H9 (cell line): ENCODE data around the gene DLL3. TPM values are rescaled to one million over a fixed set of nuclear protein-coding genes. Genes with fewer than 3 reads are reported as not detected.

Source experiments
- DNase-seq: peaks from one replicate; pipeline ENCODE4 v3.0.0-alpha.2; 2017
- H2AFZ ChIP-seq: one replicate; pipeline ENCODE4 v1.6.1; 2013; ENCODE audit warnings: mild to moderate bottlenecking, low read length, control low read depth, moderate library complexity
- H2AK5ac ChIP-seq: 2 replicates; pipeline ENCODE4 v1.6.1; 2013; ENCODE audit warnings: low read length, control low read depth, mixed read lengths; ENCODE audit not compliant: insufficient read length
- H2BK120ac ChIP-seq: one replicate; pipeline ENCODE4 v1.6.1; 2013; ENCODE audit warnings: low read depth, mild to moderate bottlenecking, low read length, control low read depth, inconsistent platforms; ENCODE audit not compliant: poor library complexity, severe bottlenecking
- H2BK12ac ChIP-seq: 2 replicates; pipeline ENCODE4 v1.6.1; 2013; ENCODE audit warnings: low read length, control low read depth, mixed read lengths, low read depth; ENCODE audit not compliant: insufficient read length
- H2BK15ac ChIP-seq: 2 replicates; pipeline ENCODE4 v1.6.1; 2013; ENCODE audit warnings: low read depth, low read length, control low read depth
- H2BK20ac ChIP-seq: one replicate; pipeline ENCODE4 v1.6.1; 2013; ENCODE audit warnings: low read depth, mild to moderate bottlenecking, low read length, control low read depth, inconsistent platforms; ENCODE audit not compliant: poor library complexity, severe bottlenecking
- H2BK5ac ChIP-seq: 2 replicates; pipeline ENCODE4 v1.6.1; 2013; ENCODE audit warnings: low read length, control low read depth, mixed read lengths; ENCODE audit not compliant: insufficient read length
- H3K14ac ChIP-seq: 2 replicates; pipeline ENCODE4 v1.6.1; 2013; ENCODE audit warnings: low read length, control low read depth; ENCODE audit not compliant: insufficient read depth
- H3K18ac ChIP-seq: 2 replicates; pipeline ENCODE4 v1.6.1; 2013; ENCODE audit warnings: low read depth, mild to moderate bottlenecking, mixed read lengths, low read length, control low read depth; ENCODE audit not compliant: insufficient read length
- H3K23ac ChIP-seq: 2 replicates; pipeline ENCODE4 v1.6.1; 2013; ENCODE audit warnings: low read length, control low read depth, mixed read lengths, low read depth; ENCODE audit not compliant: insufficient read length
- H3K23me2 ChIP-seq: 2 replicates; pipeline ENCODE4 v1.6.1; 2013; ENCODE audit warnings: low read depth, mild to moderate bottlenecking, mixed read lengths, low read length, control low read depth; ENCODE audit not compliant: insufficient read length, poor library complexity, severe bottlenecking
- H3K27ac ChIP-seq: 2 replicates; pipeline ENCODE4 v1.5.1; 2013; ENCODE audit warnings: low read length, control low read depth, mixed read lengths, low read depth; ENCODE audit not compliant: insufficient read length
- H3K27me3 ChIP-seq: 2 replicates; pipeline ENCODE4 v1.6.1; 2013; ENCODE audit warnings: low read length, control low read depth, inconsistent platforms; ENCODE audit not compliant: insufficient read depth
- H3K4ac ChIP-seq: 2 replicates; pipeline ENCODE4 v1.6.1; 2013; ENCODE audit warnings: low read depth, mild to moderate bottlenecking, control low read depth, inconsistent platforms, low read length, moderate library complexity
- H3K4me1 ChIP-seq: 2 replicates; pipeline ENCODE4 v1.6.1; 2013; ENCODE audit warnings: low read length, control low read depth, inconsistent platforms; ENCODE audit not compliant: insufficient read depth
- H3K4me2 ChIP-seq: 2 replicates; pipeline ENCODE4 v1.6.1; 2013; ENCODE audit warnings: low read length, control low read depth, mixed read lengths; ENCODE audit not compliant: insufficient read length, insufficient read depth
- H3K56ac ChIP-seq: 2 replicates; pipeline ENCODE4 v1.6.1; 2013; ENCODE audit warnings: low read depth, mild to moderate bottlenecking, mixed read lengths, low read length, control low read depth; ENCODE audit not compliant: insufficient read length
- H3K79me1 ChIP-seq: 2 replicates; pipeline ENCODE4 v1.6.1; 2013; ENCODE audit warnings: low read depth, mild to moderate bottlenecking, moderate library complexity, low read length, control low read depth, inconsistent platforms; ENCODE audit not compliant: insufficient read depth, poor library complexity, severe bottlenecking
- H3K79me2 ChIP-seq: 2 replicates; pipeline ENCODE4 v1.6.1; 2013; ENCODE audit warnings: low read length, control low read depth, inconsistent platforms; ENCODE audit not compliant: insufficient read depth
- H3K9ac ChIP-seq: 2 replicates; pipeline ENCODE4 v1.6.1; 2013; ENCODE audit warnings: low read length, control low read depth, mixed read lengths; ENCODE audit not compliant: insufficient read length; ENCODE audit errors: extremely low read depth
- H3K9me3 ChIP-seq: one replicate; pipeline ENCODE4 v1.6.1; 2013; ENCODE audit warnings: low read depth, low read length, inconsistent platforms; ENCODE audit not compliant: control insufficient read depth
- H3T11ph ChIP-seq: one replicate; pipeline ENCODE4 v1.6.1; 2013; ENCODE audit warnings: mild to moderate bottlenecking, low read length, control low read depth, inconsistent platforms
- H4K20me1 ChIP-seq: one replicate; pipeline ENCODE4 v1.6.1; 2013; ENCODE audit not compliant: control insufficient read depth, insufficient read length, insufficient read depth
- H4K5ac ChIP-seq: 2 replicates; pipeline ENCODE4 v1.6.1; 2013; ENCODE audit warnings: low read depth, mild to moderate bottlenecking, mixed read lengths, low read length, control low read depth; ENCODE audit not compliant: insufficient read length
- H4K8ac ChIP-seq: replicated peaks from 2 replicates; pipeline ENCODE4 v1.6.1; 2013; ENCODE audit warnings: low read length, control low read depth, mixed read lengths, low read depth; ENCODE audit not compliant: insufficient read length
- H4K91ac ChIP-seq: 2 replicates; pipeline ENCODE4 v1.6.1; 2013; ENCODE audit warnings: low read depth, mild to moderate bottlenecking, moderate library complexity, mixed read lengths, low read length, control low read depth; ENCODE audit not compliant: insufficient read length
- H3K27ac Mint-ChIP-seq, 3 experiments: 2 replicates in 2 of 3; 3 replicates in 1 of 3; pipeline ENCODE4 v1.8.0; 2020 to 2021; ENCODE audit warnings: mixed read lengths in 3 of 3, mild to moderate bottlenecking in 1 of 3, moderate library complexity in 1 of 3
- H3K27me3 Mint-ChIP-seq: 2 replicates; pipeline ENCODE4 v1.8.0; 2021; ENCODE audit warnings: low read depth, mild to moderate bottlenecking, moderate library complexity, mixed read lengths
- H3K36me3 Mint-ChIP-seq, 3 experiments: 2 replicates in 2 of 3; 3 replicates in 1 of 3; pipeline ENCODE4 v1.8.0; 2020 to 2021; ENCODE audit warnings: low read depth in 3 of 3, mixed read lengths in 3 of 3; ENCODE audit not compliant: insufficient read depth in 1 of 3
- H3K4me1 Mint-ChIP-seq, 2 experiments: 2 replicates each; pipeline ENCODE4 v1.8.0; 2020; ENCODE audit warnings: mixed read lengths in 2 of 2
- H3K4me3 Mint-ChIP-seq, 2 experiments: 2 replicates in 1 of 2; 3 replicates in 1 of 2; pipeline ENCODE4 v1.8.0; 2020 to 2021; ENCODE audit warnings: mild to moderate bottlenecking in 2 of 2, mixed read lengths in 2 of 2, moderate library complexity in 1 of 2
- H3K9me3 Mint-ChIP-seq, 2 experiments: 2 replicates in 1 of 2; 3 replicates in 1 of 2; pipeline ENCODE4 v1.8.0; 2020; ENCODE audit warnings: mild to moderate bottlenecking in 2 of 2, mixed read lengths in 2 of 2, moderate library complexity in 1 of 2
- WGBS: extraction: QIAGEN DNeasy Blood & Tissue Kit; methylation state at CpG from one replicate; pipeline ENCODE4 v1.1.7; 2013; ENCODE audit warnings: missing lambda C conversion rate, low lambda C conversion rate, mixed read lengths; ENCODE audit not compliant: insufficient read length; ENCODE audit errors: extremely low coverage; 5-methylcytosine and 5-hydroxymethylcytosine counted together
- total RNA-seq: library from RNA; stranded (reverse); gene quantifications from 2 replicates; pipeline ENCODE4 v1.2.1, GENCODE V29; 2021
- TF ChIP-seq, protein P1 (sequence below): fragments of 200-600 bp; sonication (generic); conservative IDR thresholded peaks from 3 replicates; pipeline ENCODE4 v1.8.0; 2021; ENCODE audit warnings: antibody characterized with exemption, mild to moderate bottlenecking

DLL3 gene
- total RNA-seq, 1 experiment from 2014 or later: 2.5 TPM

DNA sequence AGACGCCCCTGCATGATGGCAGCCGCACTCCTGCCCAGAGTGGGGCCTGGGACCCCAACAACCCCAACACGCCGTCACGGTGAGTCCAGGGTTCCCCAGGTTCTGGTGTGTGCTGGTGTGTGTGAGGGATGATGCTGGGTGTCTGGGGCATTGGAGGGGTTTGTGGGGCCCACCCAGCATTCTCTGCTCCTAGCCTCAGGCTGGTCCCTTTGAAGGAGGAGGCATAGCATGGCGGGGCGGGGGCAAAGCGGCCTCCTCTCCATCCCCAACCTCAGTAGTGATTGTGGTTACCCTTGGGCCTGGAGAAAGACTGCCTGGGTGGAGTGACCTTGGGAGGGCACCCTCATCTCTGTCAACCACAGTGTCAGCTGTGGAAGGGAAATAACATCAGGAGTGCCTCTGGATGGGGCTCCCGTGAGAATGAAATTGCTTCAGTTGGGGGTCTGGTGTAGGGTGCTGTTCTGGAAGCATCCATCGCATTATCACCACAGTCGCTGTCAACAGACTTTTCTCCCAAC, 25.2 kb upstream of the DLL3 start:
- no peak overlapping the region for H3K56ac ChIP-seq
- no peak overlapping the region for H2AK5ac ChIP-seq
- no peak overlapping the region for H2BK5ac ChIP-seq
- no peak overlapping the region for H3K23ac ChIP-seq
- no peaks in the 10 kb centered on the region for H3K23me2 ChIP-seq
- H3K36me3 Mint-ChIP-seq: peaks cover 45 to 80% (median 76%) of the 10 kb centered on the region in 3 experiments; a peak in 6 of 7 replicates
- H3K27me3 Mint-ChIP-seq: no peaks in the 10 kb centered on the region; the same call in 1 of the 2 replicates
- H4K20me1 ChIP-seq: no peaks in the 10 kb centered on the region
- H4K8ac ChIP-seq: no peak overlapping the region
- H3K79me1 ChIP-seq: no peaks in the 10 kb centered on the region
- H4K5ac ChIP-seq: no peak overlapping the region
- no peak for DNase-seq
- no CpG with 5 or more reads among the region's 11 CpGs for WGBS
- no peak overlapping the region for H3K4ac ChIP-seq
- H3T11ph ChIP-seq: no peak overlapping the region
- no peaks in the 10 kb centered on the region; a peak in 1 of 5 replicates for H3K9me3 Mint-ChIP-seq
- no peak overlapping the region for H3K4me3 Mint-ChIP-seq
- TF ChIP-seq, protein P1, sequence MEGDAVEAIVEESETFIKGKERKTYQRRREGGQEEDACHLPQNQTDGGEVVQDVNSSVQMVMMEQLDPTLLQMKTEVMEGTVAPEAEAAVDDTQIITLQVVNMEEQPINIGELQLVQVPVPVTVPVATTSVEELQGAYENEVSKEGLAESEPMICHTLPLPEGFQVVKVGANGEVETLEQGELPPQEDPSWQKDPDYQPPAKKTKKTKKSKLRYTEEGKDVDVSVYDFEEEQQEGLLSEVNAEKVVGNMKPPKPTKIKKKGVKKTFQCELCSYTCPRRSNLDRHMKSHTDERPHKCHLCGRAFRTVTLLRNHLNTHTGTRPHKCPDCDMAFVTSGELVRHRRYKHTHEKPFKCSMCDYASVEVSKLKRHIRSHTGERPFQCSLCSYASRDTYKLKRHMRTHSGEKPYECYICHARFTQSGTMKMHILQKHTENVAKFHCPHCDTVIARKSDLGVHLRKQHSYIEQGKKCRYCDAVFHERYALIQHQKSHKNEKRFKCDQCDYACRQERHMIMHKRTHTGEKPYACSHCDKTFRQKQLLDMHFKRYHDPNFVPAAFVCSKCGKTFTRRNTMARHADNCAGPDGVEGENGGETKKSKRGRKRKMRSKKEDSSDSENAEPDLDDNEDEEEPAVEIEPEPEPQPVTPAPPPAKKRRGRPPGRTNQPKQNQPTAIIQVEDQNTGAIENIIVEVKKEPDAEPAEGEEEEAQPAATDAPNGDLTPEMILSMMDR: no peak
- H3K4me2 ChIP-seq: no peak overlapping the region
- H3K4me1 ChIP-seq: no peaks in the 10 kb centered on the region
- H3K27ac Mint-ChIP-seq: no peak overlapping the region
- no peak overlapping the region for H3K27ac ChIP-seq
- no peak overlapping the region for H2BK20ac ChIP-seq
- H3K14ac ChIP-seq: no peak overlapping the region
- H3K9me3 ChIP-seq: no peaks in the 10 kb centered on the region
- H2BK120ac ChIP-seq: no peak overlapping the region
- H3K79me2 ChIP-seq: no peaks in the 10 kb centered on the region
- H4K91ac ChIP-seq: no peak overlapping the region
- peaks cover 0 to 5% of the 10 kb centered on the region in 2 experiments; a peak in 1 of 4 replicates for H3K4me1 Mint-ChIP-seq
- no peak overlapping the region for H2BK15ac ChIP-seq
- no peak overlapping the region for H3K9ac ChIP-seq
- no peaks in the 10 kb centered on the region for H3K27me3 ChIP-seq
- H2BK12ac ChIP-seq: no peak overlapping the region
- no peak overlapping the region for H2AFZ ChIP-seq
- H3K18ac ChIP-seq: no peak overlapping the region
